ENCODE measurements around the gene INSR. TPM values are rescaled to one million over a fixed set of nuclear protein-coding genes. Genes with fewer than 3 reads are reported as not detected.
A peak's percentile ranks its signal among the peaks of the same experiment; 100 is the strongest.

The INSR gene
- total RNA-seq, 1 donor from 2014 or later, result 15.4 TPM

DNA sequence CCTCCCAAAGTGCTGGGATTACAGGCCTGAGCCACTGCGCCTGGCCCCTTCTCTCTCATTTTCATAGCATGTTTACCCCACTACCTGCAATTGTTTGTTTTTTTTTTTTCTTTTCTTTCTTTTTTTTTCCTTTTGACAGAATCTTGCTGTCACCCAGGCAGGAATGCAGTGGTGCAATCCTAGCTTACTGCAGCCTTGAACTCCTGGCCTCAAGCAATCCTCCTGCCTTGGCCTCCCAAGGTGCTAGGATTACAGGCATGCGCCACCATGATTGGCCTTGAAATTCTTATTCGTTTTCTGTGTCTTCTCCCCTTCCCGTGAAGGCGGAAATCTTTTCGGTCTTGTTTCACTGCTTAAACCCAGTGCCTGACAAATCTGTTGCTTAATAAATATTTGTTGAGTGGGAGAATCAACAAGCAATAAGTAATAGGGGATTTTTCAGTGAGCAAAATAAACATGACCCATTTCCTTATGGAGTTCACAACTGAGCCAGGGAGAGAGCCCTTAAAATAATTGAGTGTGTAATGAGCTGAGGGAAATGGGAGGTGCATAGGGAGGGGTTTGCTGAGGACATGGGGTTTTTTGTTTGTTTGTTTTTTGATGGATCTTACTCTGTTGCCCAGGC lies 1.8 kb upstream of the INSR start:
- DNase-seq (ENCODE audit: low read depth), result no peak

DNA sequence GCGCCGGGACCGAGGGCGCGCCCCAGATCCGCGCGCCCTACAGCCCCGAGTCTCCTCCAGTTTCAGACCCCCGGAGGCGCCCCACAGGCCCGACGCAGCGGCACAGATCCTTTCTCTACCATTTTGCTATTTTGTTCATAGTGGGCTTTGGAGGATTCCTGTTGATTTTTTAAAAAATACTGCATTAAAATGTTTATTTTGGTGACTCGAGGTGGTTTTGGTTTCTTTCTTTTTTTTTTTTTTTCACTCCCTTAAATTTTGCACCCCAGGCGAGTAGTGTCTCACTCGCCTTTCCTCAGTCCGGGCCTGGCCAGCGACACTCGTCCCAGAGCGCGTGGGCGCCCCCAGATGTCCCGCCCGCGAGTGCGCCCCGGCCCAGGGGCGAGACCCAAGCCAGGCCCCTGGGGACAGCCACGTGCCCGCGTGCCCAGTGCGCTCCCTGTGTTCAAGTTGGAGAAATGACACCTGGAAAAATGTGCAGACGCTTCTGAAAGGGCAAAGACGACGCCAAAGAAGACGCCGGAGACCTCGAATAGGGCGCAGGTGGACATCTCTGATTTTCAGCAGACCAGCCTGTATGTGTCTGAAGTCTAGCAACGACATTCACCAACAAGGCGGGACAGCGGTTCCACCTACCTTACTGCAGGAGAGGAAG lies 471 bp upstream of the INSR start:
- DNase-seq (ENCODE audit: low read depth), result peak; percentile 89

DNA sequence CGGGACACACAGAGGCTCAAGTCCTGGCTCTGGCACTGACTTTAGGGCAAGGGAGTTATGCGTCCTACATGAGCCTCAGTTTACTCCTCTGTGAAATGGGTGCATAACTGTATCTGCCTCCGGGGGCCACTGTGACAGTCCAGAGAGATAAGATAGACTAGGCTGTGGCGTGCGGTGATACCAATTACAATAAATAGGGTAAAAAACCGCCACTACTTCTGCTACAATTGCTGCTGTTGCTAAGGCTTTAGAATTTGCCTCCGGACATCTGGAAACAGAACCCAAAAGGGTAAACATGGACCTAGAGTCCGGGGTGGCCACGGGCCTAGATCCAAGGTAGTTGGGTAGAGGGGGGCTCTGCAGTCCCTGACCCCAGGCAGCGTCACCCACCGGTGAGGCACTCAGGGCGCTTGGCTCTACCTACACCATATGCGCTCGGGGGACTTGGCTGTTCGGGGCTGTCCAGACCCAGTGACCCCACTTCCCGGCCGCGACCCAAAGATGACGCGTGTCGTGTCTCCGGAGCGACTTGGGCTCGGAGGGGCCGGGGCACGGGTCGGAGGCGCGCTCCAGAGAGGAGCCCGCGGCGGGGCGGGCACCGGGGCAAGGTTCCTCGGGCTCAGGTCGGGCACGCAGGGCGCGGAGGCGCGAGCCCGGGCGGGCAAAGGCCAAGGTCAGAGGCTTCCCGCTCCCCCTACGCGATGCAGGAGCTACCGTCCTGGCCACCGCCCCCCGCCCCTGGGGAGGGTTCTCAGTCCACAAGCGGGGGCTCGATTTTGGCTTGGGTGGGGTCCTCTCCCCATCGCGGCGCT lies 1.1 kb downstream of the INSR start:
- no peak for DNase-seq (ENCODE audit: low read depth)

DNA sequence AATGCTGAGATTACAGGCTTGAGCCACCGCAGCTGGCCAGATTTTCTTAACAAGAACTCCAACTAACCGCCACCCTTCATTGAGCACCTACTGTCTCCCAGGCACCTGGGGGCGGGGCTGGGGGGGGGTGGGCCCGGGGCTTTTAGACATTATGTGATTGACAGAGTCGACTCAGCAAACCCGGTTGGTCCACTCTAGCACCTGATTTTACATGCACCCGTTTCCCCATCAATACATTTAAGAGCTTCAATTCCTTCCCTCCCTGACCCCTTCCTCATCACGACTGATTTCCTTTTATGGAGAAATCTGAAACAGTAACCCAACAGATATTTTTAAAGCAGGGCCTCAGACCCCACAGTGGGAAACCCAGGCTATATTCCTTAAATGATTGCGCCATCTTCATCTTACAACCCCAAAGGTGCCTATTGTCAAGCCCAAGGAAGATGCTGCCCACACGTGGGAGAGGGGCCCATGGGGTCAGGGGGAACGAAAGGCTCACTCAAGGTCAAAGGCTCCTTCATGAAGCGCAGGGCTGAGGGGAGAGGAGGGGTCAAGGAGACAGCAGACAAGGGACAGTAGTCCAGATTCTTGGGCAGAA lies 1.8 kb downstream of the INSR start:
- no peak for DNase-seq (ENCODE audit: low read depth)

DNA sequence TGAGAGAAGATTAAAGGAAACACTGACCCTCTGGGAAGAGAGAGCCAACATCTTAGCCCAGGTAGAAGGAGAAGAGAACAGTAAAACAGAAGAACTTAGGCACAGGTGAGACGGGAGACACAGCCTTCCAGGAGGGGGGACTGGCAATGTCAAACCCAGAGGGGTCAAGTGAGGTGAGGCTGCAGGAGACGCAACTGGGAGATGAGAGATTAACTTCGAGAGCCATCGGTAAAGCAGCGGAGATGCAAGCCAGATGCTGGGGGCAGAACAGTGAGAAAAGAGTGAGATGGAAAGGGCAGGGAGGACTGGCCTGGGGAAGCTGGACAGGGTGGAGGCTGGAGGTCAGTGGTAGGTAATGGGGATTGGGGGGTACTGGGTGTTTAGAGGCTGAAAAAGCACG lies 5.2 kb downstream of the INSR start:
- DNase-seq (ENCODE audit: low read depth), result no peak

DNA sequence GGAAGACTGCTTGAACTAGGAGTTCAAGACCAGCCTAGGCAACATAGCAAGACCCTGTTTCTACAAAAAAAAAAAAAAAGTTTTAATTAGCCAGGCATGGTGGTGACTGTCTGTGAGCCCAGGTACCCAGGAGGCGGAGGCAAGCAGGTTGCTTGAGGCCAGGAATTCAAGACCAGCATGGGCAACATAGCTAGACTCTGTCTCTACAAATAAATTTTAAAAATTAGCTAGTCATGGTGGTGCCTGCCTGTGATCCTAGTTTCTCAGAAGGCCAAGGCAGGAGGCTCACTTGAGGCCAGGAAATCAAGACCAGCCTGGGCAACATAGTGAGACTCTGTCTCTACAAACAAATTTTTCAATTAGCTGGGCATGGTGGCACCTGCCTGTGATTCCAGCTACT lies 6.1 kb downstream of the INSR start:
- DNase-seq (ENCODE audit: low read depth), result no peak

DNA sequence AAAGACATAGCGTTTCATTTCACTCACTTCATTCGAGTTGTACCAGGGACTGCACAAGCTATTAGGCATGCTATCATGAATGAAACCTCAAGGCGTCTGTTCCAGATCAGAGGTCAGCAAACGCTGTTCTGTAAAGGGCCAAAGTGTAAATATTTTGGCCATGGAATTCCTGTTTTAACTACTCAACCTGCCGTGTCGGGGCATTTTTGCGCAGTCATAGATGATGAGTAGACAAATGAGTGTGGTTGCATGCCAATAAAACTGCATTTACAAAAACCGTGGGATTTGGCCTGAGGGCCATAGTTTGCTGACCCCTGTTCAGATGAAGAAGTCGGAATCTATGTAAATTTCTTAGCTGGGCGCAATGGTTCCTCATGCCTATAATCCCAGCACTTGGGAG lies 6.5 kb downstream of the INSR start:
- no peak for DNase-seq (ENCODE audit: low read depth)

DNA sequence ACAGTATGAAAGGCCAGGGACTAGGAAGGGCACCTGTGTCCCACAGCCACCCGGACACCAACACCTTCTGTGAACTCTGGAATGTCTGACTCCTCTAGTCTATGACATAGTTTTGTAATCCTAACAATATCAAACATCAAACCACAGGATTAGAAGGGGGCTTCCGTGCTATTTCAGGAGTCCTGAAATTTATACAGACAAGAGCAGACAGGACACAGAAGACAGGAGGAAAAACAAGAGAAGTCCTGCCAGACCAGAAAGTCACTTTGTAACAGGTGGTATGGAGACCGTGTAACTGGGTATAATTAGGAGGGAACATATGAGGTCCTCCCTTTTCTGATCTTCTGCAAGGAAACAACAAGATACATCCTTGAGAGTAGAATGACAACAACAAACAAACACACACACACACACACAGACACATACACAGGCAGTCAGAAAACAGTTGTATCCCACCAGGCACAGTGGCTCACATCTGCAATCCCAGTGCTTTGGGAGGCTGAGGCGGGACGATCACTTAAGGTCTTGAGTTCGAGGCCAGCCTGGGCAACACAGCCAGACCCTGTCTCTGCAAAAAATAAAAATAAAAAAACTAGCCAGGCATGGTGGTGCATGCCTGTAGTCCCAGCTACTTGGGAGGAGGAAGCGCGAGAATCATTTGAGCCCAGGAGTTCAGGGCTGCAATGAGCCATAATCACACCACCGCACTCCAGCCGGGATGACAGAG lies 13.1 kb downstream of the INSR start:
- DNase-seq (ENCODE audit: low read depth), result peak; percentile 68

DNA sequence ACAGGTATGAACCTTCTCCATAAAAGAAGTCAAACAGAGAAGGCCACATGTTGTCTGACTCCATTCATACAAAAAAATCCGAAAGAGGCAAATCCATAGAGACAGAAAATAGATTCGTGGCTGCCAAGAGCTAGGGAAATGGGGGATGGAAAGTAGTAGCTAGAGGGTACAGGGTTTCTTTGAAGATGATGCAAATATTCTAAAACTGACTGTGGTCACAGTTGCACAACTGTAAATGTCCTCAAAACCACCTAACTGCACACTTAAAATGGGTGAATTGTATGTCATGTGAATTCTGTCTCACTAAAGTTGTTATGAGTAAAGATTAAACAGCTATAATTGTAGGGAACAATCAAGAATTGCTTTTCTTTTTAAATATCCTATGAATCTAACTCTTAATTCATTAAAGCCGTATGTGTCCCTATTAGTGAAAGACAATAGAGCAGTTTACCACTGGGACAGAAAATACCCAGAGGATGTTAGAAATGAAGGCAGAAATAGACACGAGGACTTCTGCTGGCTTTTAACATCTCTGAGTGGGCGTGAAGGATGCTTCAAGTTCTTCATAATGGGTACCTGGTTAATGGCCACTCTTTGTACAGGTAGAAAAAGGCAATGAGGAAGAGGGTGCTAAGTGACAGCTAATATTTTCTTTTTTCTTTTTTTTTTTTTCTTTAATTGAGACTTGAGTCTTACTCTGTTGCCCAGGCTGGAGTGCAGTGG lies 21.2 kb downstream of the INSR start:
- DNase-seq (ENCODE audit: low read depth), result no peak

DNA sequence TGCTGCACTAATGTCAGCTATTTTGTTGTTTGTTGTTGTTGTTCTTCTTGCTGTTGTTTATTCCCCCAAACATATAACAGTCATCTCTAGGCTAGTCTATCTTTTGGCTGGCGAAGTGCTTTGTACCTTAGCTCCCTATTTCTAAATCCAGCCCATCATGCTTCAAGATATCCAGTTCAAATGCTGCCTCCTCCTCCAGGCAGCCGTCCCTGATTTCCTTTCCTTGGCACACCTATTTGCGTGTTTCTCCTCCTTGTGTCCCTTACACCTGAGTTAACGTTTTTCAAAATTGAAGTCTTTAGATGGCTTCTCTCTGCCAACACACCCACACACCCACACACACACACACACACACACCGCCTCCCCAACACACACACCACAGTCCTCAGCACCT lies 25.5 kb downstream of the INSR start:
- no peak for DNase-seq (ENCODE audit: low read depth)

DNA sequence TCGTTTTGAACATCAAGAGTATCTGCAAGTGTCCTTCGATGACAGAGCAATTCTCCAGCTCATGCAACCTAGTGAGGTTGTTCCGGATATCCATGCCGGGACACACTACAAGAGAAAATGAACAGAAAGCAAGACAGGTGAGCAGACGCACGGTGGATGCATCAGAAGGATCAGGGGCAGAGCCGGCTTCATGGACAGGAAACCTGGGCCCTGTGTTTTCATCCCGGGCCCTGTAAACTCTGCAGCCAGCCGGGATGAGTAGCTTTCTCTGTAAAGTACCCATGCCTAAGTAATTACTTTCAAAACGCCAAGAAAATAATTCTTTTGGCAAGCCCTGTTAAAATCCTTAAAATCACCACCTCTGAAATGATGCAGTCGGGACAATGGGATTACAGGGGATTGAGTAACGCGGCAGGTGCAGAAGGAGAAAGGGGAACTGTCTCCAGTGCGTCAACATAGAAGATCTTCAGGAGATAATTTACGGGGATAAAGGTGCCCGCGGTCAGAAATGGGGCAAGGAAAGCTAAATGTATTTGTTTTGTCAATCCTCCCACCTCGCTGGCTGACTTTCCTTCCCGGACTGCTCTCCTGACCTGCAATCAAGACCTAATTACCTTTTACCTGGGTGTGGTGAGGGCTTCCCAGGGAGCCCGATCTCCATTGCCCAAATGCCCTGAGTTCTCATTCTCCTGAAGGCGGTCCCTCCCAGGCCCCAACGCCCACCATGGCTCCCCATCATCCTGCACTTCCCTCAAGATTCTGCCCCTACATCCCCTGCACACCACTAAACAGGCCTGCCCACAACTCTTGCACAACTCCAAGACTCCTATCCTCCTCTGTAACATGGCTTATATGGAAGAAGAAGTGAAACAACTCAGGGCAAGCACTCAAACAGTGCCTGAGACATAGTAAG lies 26.2 kb downstream of the INSR start:
- no peak for DNase-seq (ENCODE audit: low read depth)

DNA sequence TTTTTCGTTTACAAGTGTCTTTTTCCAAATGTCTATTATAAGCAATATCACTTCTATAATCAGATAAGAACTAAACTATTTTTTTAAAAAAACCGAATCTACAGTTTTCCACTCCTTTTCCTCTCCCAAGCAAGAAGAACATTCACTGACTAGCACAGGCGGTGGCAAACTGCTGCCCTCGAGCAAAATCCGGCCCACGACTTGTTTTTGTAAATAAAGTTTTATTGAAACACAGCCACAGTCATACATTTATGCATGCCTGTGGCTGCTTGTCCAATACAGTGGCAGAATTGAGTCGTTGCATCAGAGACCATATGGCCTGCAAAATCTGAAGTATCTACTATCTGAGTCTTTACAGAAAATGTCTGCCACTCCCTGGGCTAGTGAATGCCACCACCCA lies 27.4 kb downstream of the INSR start:
- DNase-seq (ENCODE audit: low read depth), result no peak

DNA sequence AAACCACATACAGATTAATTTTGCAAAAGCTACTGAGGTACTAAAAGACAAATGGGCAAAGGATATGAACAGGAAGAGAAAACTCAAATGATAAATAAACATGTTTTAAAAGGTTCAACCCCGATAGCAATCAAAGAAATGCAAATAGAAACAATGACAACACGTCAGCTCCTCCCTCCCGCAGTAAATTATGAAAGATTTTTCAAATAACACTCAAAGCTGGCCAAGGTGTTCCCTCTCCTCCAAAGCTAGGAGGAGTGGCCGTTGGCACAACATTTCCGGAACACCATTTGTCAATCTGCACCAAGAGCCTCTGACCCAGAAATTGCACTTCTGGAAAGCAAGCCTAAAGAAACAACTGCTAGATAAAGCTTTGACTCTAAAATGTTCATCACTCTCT lies 28.3 kb downstream of the INSR start:
- no peak for DNase-seq (ENCODE audit: low read depth)

DNA sequence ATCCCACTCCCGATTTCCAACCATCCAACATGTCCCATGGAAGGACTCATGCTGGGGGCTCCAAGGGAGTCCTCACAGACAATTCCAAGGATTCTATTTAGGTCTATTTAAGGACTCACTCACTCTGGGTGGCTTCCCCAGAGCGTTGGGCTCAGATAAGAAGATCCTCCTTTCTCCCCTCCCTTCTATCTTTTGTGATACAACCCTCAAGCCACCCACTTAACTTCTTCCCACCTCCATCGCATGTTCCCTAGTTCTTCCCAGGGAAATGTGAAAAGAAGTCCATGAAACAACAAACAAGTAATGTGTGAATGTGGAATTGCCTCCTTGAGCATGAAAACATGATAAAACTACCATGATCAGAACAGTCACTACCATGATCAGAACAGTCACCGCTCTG lies 29.4 kb downstream of the INSR start:
- no peak for DNase-seq (ENCODE audit: low read depth)

DNA sequence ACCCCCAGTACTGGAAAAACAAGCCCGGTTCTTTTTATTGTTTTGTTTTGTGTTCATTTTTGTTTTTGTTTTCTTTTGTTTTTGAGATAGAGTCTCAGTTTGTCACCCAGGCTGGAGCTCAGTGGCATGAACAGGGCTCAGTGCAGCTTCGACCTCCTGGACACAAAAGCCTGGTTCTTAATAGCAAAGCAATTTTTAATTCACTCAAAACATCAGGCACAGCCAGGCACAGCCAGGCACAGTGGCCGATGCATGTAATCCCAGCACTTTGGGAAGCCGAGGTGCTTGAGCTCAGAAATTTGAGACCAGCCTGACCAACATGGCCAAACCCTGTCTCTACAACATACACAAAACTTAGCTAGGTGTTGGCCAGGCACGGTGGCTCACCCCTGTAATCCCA lies 30.7 kb downstream of the INSR start:
- DNase-seq (ENCODE audit: low read depth), result no peak

DNA sequence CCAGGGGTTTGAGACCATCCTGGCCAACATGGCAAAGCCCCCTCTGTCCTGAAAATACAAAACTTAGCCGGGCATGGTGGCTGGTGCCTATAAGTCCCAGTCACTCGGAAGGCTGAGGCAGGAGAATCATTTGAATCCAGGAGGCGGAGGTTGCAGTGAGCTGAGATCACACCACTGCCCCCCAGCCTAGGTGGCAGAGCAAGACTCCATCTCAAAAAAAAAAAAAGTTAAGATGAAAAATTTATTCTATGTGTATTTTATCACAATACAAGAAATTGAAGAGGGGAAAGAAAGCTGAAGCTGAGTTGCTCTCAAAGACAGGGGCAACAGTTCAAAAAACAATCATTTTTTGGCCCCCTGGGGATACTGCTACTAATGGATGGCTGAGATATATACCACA lies 31.1 kb downstream of the INSR start:
- DNase-seq (ENCODE audit: low read depth), result no peak

DNA sequence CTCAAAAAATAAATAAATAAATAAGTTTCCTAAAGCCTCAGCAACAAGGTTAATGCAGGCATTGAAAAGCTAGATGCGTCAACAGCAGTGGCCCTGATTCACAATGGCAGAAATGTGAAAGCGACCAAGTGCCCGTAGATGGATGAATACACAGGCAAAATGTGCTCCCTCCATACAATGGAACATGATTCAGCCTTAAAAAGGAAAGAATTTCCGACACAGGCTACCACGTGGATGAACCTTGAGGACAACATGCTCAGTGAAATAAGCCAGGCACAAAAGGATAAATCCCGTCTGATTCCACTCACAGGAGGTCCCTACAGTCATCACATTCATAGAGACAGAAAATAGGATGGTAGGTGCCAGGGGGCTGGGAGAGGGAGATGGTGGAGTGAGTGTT lies 31.7 kb downstream of the INSR start:
- DNase-seq (ENCODE audit: low read depth), result no peak

DNA sequence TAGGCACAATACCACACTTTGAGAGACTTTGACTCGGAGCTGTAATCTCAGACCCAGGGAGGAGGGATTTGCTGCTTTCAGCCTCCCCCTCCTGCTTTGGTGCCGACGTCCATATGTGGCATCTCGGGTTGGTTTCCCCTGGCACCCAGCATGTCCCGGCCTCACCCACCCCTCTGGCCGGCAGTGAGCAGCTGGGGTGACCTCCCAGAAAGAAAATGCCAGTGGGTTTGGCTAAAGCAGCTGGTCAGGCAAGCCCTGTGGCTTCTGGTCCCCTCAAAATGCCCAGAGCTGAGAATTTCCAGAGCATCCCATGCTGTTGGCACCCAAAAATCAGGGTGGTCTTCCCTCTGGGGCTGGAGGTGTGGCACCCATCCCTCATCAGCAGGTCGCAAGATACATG lies 34.1 kb downstream of the INSR start:
- peak; percentile 94 for DNase-seq (ENCODE audit: low read depth)

DNA sequence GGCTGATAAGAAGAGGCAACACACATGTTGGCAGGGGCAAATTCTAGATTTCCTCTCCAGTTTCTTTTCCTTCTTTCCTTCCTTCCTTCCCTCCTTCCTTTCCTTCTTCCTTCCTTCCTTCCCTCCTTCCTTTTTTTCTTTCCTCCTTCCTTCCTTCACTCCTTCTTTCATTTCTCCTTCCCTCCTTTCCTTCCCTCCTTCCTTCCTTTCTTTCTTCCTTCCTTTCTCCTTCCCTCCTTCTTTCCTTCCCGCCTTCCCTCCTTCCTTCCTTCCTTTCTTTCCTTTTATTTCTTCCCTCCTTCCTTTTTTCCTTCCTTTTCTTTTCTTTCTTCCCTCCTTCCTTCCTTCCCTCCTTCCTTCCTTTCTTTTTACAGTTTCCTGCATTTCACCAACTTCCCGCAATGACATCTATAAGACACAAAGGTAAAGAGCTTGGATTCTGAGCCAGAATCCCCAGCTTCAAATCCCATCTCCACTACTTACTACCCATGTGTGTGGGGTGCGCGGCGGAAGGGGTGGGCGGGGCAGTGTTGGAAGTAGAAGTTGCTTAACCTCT lies 35.3 kb downstream of the INSR start:
- no peak for DNase-seq (ENCODE audit: low read depth)
